ENCODE measurements around the gene KIAA1586. TPM values are rescaled to one million over a fixed set of nuclear protein-coding genes. Genes with fewer than 3 reads are reported as not detected.

KIAA1586 gene
- total RNA-seq, 1 donor from 2014 or later, result 23.9 TPM

Small RNA genes lying within 50 kb of the gene (small RNA-seq; reads per million reads assigned to genes)
- not detected for gene FTH1P15 (ENCODE audit: low replicate concordance)

Other genes with a start within 250 kb of the KIAA1586 start
- 5.6 TPM for gene BEND6, start 91.6 kb upstream of the KIAA1586 start, total RNA-seq
- 86.5 TPM for gene ZNF451, start 43.5 kb downstream of the KIAA1586 start, total RNA-seq
- gene BAG2, start 125.6 kb downstream of the KIAA1586 start, total RNA-seq, result 4.8 TPM
- gene RAB23, start 175.6 kb downstream of the KIAA1586 start, total RNA-seq, result 24.4 TPM